Hepatic stellate cell (primary cell): Measurements from ENCODE around the gene MECR.
A peak's percentile ranks its signal among the peaks of the same experiment; 100 is the strongest.
"Not testable (repeated sequence)": the region's sequence is repeated elsewhere in the genome, so short reads cannot be mapped to it uniquely, and the experiment has no call there.

Source experiments
- DNase-seq: peaks from one replicate; pipeline ENCODE4 v3.0.0; 2011; ENCODE audit warnings: low spot score

MECR gene

DNA sequence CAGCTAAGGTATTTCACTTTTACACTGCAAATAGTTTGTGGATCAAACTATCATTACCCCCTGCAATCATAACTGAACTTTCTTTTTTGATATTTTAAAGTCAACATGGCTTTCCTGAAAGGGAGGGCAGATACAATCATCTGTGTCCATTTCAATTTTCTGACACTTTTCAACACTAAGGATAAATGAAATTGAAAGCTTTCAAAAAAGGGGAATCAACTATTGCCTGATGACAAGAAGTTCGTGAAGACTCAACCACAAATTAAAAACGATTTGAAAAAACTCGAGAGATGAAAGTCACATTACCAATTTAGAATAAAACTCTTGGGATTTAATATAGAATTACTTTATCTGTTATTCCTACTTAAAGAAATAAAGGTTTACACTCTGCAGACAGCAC, 60.8 kb downstream of the MECR start:
- DNase-seq: no peak

DNA sequence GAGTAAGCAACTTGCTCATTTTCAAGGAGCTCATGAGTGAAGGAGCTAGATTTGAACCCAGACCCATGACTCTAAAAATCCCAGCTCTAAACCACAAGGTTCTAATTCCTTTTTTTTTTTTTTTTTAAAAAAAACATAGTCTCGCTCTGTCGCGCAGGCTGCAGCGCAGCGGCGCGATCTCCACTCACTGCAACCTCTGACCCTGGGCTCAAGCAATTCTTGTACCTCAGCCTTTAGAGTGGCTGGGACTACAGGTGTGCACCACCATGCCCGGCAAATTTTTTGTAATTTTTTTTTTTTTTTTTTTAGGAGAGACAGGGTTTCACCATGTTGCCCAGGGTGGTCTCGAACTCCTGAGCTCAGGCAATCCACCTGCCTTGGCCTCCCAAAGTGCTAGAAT, 62.8 kb downstream of the MECR start:
- DNase-seq: no peak

DNA sequence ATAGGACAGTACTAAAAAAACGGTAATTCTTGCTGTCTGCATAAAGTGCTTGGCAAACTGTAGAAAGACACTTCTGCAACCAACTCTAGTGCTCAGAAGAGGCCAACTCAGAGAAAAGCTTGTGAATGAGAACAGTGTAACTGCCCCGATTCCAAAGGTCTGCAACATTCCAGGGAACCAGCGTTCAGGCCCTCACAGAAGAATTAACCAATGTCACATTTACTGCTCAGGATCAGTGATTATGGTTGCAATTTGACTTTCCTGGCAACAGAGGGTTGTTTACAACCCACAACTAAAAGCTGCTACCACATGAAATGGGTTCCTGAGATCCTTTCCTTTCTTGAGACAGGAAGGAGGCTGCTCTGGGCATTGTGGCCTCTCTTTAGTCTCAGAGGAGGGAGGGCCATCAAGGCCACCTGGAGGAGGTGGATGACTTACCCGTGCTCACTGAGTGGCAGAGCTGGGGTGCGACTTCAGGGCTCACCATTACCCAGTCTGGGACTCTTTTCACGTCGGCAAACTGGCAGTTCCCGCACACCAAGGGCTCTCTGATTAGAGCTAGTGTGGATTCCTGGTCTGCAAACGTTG, 64.3 kb downstream of the MECR start:
- no peak for DNase-seq

- no peak for DNase-seq
These were observed 66.1 kb downstream of the MECR start for GRCh38 chr1:29164588-29164987.

DNA sequence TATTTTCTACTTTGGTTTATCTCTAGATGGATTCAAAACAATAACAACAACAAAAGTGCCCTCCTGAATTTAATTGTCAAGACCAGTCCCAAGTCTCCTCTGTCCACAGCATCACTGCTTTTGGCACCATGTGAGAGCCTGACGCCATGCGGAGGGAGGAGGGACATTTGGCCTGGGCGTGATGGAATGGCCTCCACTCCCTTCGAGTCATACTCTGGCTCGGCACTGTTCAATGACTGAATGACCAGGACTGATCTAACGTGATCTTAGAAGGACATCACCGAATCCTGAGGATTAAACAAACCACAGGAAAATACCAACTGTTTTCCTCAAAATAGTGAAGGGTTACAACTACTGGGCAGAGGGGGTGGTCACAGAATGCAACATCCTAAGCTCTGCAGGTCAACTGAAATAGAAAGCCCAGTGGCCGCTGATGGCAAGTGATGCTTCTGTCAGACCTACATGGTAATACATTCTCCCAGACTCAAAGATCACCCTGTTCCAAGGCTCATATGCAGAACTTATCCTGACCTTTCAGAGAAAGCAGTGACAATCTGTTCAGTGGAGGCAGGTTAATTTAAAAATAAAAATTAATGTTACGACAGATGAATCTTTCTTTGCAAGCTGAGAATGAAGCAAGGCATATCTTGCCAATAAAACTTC, 68.1 kb downstream of the MECR start:
- no peak for DNase-seq

- no peak for DNase-seq
These were observed 68.7 kb downstream of the MECR start for GRCh38 chr1:29162025-29162424.

DNA sequence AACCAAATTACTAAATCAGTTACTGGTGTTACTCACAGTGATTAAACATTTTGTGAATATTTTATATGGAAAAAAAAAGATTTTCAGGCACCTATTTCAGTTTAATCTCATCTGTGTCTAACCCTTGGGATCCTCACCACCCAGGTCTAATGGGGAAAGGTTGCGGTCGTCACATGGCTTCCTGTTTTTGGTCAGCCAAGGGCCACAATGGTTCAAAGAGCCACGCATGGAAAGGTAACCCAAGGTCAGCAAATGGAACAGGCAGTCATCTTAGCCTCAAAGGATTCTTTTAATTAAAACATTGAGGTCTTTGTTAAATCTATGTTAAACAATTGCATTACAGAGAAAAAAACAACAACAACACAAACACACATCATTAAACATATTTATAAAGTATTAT, 71.0 kb downstream of the MECR start:
- no peak for DNase-seq

- no peak for DNase-seq
These were observed 73.5 kb downstream of the MECR start for GRCh38 chr1:29157269-29157601.

GRCh38 chr1:29156543-29157268, 74.0 kb downstream of the MECR start:
- no peak for DNase-seq

GRCh38 chr1:29152046-29152805, 78.5 kb downstream of the MECR start:
- no peak for DNase-seq

GRCh38 chr1:29150346-29150745, 80.4 kb downstream of the MECR start:
- not testable (repeated sequence) for DNase-seq

DNA sequence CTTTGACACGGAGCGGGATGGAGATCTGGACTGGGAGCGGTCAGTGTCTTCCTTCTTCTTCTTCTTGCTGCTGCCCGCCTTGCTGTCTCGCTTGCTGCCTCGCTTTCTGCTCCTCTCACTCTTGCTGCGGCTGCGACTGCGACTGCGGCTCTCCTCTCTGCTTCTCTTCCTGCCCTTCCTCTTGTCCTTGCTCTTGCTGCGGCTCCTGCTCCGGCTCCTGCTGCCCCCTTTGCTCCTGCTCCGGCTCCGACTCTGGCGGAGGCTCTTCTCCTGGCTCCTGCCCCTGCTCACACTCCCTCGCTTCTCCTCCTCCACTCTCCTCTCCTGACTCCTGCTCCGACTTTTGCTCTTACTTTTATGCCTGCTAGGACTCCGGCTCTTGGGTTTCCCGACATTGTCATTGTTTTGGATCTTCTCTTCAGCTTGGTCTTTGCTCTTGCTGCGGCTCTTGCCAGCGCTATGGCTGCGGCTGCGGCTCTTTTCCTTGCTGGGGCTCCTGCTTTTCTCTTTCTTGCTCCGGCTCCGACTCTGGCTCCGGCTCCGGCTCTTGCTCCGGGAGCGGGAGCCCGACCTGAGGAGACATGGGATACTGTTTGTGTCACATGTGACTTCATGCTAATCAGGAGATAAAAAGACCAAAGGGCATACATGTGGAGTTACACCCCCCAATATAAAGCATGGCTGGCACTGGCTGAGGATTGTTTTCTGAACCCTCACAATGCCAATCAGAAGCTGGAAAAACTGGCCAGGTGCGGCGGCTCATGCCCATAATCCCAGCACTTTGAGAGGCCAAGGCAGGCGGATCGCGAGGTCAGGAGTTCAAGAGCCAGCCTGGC, 81.9 kb downstream of the MECR start:
- no peak for DNase-seq

DNA sequence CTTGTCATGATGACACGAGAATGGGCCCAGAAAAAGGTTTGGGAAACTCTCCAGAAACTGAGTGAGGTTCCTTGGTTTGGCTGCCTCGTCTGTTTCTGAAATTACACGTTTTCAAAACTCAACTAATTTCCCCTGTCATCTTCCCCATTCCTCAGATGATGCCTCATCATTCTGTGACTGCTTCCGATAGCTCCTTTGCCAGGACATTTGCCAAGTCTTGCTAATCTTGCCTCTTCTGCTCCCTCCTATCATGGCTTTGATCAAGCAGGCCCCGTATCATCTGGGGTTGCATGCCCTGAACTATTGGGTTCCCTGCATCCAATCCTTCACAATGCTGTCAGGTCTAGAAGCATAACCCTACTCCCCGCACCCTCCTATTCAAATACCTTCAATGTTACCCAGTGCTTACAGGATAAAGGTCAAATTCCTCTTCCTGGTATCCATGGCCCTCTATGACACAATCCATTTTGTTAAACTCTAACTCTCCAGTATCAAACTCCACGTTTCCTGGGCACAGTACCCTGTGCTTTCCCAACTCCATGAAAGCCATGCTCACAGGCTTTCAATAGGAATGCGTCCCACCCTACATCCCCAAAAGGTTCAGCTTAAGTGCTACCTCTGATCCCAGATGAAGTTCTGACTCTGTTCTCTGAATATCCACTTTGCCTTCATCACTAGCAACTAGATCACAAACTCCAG, 84.8 kb downstream of the MECR start:
- peak; percentile 74 for DNase-seq

- DNase-seq: no peak
These were observed 86.6 kb downstream of the MECR start for GRCh38 chr1:29144178-29144577.

DNA sequence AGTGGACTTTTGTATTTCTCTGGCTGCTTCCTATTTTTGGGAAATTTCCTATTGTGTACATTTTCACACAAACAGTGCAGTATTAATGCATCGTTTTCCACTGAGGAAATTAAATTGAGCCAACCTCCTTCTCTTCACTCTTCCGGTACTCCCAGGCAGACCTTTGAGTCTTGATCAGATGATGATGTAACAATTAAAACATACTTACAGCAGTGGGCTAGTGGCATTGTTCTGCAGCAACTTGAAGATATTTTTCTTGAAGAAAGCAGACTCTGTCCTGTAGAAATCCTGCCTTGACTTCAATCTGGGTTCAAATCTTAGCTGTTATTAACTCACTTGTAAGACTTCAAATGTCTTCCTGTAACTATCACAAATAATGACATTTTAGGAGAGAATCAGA, 88.0 kb downstream of the MECR start:
- DNase-seq: no peak
